Measurements from ENCODE around the gene DFFB. TPM values are rescaled to one million over a fixed set of nuclear protein-coding genes. Genes with fewer than 3 reads are reported as not detected.

Gene DFFB
- total RNA-seq, 6 experiments from 2014 or later = 2.0 to 3.5 (median 2.9) TPM

- Histone ChIP-seq H3K4me1 (peaks cover 0 to 13% (median 6%) of the 10 kb centered on the region in 4 donors), H3K36me3 (peaks cover 0 to 20% (median 13%) of the 10 kb centered on the region in 4 donors), H3K27me3 (no peaks in the 10 kb centered on the region), H3K4me3 (no peak overlapping the region), H3K9me3 (no peaks in the 10 kb centered on the region), H3K27ac (no peak overlapping the region)
- 75% methylated on average over 6 of the region's 15 CpGs for WGBS (ENCODE audit: insufficient coverage, low coverage, low lambda C conversion rate, missing lambda C conversion rate)
- no peak for TF ChIP-seq POLR2A (IDR thresholded peaks at IDR 0.05)
- no peak for TF ChIP-seq CTCF (IDR thresholded peaks at IDR 0.05)
- DNase-seq = no peak
- ATAC-seq = peak in 1 of 4 donors; percentile 45
- intact Hi-C loops (cut with DNase I) = no loop called here
These were observed 4.4 kb upstream of the DFFB start for GRCh38 chr1:3852711-3853485.

- Histone ChIP-seq H3K36me3 (no peaks in the 10 kb centered on the region), H3K27ac (peak overlapping the region; percentile 54 to 61 (median 56)), H3K9me3 (no peaks in the 10 kb centered on the region), H3K4me3 (peak overlapping the region; percentile 60 to 82 (median 75)), H3K4me1 (peaks cover 0 to 19% (median 9%) of the 10 kb centered on the region in 4 donors), H3K27me3 (no peaks in the 10 kb centered on the region)
- ATAC-seq (peak in 1 of 4 donors; percentile 11), DNase-seq (no peak)
- intact Hi-C loops (cut with DNase I) = loop anchor here in 1 of 2 donors (5.0 kb wide), 1 partner anchor 40 kb away; no protein-coding TSS in a partner anchor
- TF ChIP-seq POLR2A (IDR thresholded peaks at IDR 0.05) (no peak), CTCF (IDR thresholded peaks at IDR 0.05) (no peak)
- WGBS (ENCODE audit: insufficient coverage, low coverage, low lambda C conversion rate, missing lambda C conversion rate) = 6% methylated on average over 3 of the region's 21 CpGs
These were observed 484 bp downstream of the DFFB start for GRCh38 chr1:3857791-3858129.

GRCh38 chr1:3858231-3858981 is 1.1 kb downstream of the DFFB start:
- peak in 1 of 3 donors; percentile 55 for DNase-seq
- ATAC-seq = peak in 3 of 4 donors; percentile 2 to 25 (median 12)
- TF ChIP-seq CTCF (IDR thresholded peaks at IDR 0.05) (peak in 1 of 4 donors; percentile 20), POLR2A (IDR thresholded peaks at IDR 0.05) (no peak)
- Histone ChIP-seq H3K4me3 (peak overlapping the region; percentile 60 to 82 (median 75)), H3K9me3 (no peaks in the 10 kb centered on the region), H3K4me1 (peaks cover 0 to 19% (median 9%) of the 10 kb centered on the region in 4 donors), H3K36me3 (no peaks in the 10 kb centered on the region), H3K27ac (no peak overlapping the region), H3K27me3 (no peaks in the 10 kb centered on the region)
- intact Hi-C loops (cut with DNase I) = loop anchor here in 1 of 2 donors (5.0 kb wide), 1 partner anchor 39 kb away; no protein-coding TSS in a partner anchor
- WGBS (ENCODE audit: insufficient coverage, low coverage, low lambda C conversion rate, missing lambda C conversion rate) = 68% methylated on average over 13 of the region's 34 CpGs

- intact Hi-C loops (cut with DNase I) = no loop called here
- Histone ChIP-seq H3K36me3 (no peaks in the 10 kb centered on the region), H3K27me3 (no peaks in the 10 kb centered on the region), H3K27ac (no peak overlapping the region), H3K4me3 (no peak overlapping the region), H3K9me3 (no peaks in the 10 kb centered on the region), H3K4me1 (peaks cover 0 to 5% (median under 1%) of the 10 kb centered on the region in 4 donors)
- WGBS (ENCODE audit: insufficient coverage, low coverage, low lambda C conversion rate, missing lambda C conversion rate) = 79% methylated on average over 11 of the region's 12 CpGs
- DNase-seq (no peak), ATAC-seq (no peak)
- TF ChIP-seq POLR2A (IDR thresholded peaks at IDR 0.05) = no peak
- TF ChIP-seq CTCF (IDR thresholded peaks at IDR 0.05) = no peak
These were observed 6.1 kb downstream of the DFFB start for GRCh38 chr1:3863231-3863935.
